ENCODE results near the gene SMOC1. TPM values are rescaled to one million over a fixed set of nuclear protein-coding genes. Genes with fewer than 3 reads are reported as not detected.
A peak's percentile ranks its signal among the peaks of the same experiment; 100 is the strongest.

Gene SMOC1
- total and polyA plus RNA-seq, 2 donors (not counting 1 experiment from before 2014, with no cell fraction given) = 0.06 TPM; not detected in 1

GRCh38 chr14:69945912-69946311 lies 66.7 kb downstream of the SMOC1 start:
- H3K9ac ChIP-seq (ENCODE audit: insufficient read depth, low read length) = no peak overlapping the region
- H3K4me1 ChIP-seq (ENCODE audit: control insufficient read depth, extremely low read depth, insufficient read depth, low read length) = no peaks in the 10 kb centered on the region
- H3K9me3 ChIP-seq (ENCODE audit: control insufficient read depth, insufficient read depth, low read depth, low read length) = no peaks in the 10 kb centered on the region
- no peak overlapping the region for H2AFZ ChIP-seq (ENCODE audit: low read length)
- H4K20me1 ChIP-seq (ENCODE audit: control insufficient read depth, extremely low read depth, insufficient read depth, low read length) = no peaks in the 10 kb centered on the region
- TF ChIP-seq EZH2 (IDR thresholded peaks at IDR 0.05; ENCODE audit: low read length, missing control alignments) = no peak
- TF ChIP-seq CTCF (conservative IDR thresholded peaks at IDR 0.05 in 1 of 2, IDR thresholded peaks at IDR 0.05 in 1 of 2; ENCODE audit: low read depth in 1 of 2, low read length in 2 of 2) = no peak
- H3K4me2 ChIP-seq (ENCODE audit: extremely low read depth, insufficient read depth, low read length) = no peak overlapping the region
- no peak overlapping the region for H3K4me3 ChIP-seq (replicated peaks in 1 of 4; ENCODE audit: control extremely low read depth in 1 of 4, insufficient read depth in 1 of 4, low read depth in 3 of 4, low read length in 4 of 4)
- no peaks in the 10 kb centered on the region for H3K27me3 ChIP-seq (ENCODE audit: control insufficient read depth, insufficient read depth, low read length)
- no peaks in the 10 kb centered on the region for H3K79me2 ChIP-seq (ENCODE audit: control insufficient read depth, insufficient read depth, low read length)
- no peaks in the 10 kb centered on the region for H3K36me3 ChIP-seq (ENCODE audit: control insufficient read depth, insufficient read depth, low read length)
- DNase-seq (ENCODE audit: low read depth in 2 of 2) = peak in 1 of 2 donors; percentile 23
- H3K27ac ChIP-seq (ENCODE audit: insufficient read depth, low read length) = no peak overlapping the region

DNA sequence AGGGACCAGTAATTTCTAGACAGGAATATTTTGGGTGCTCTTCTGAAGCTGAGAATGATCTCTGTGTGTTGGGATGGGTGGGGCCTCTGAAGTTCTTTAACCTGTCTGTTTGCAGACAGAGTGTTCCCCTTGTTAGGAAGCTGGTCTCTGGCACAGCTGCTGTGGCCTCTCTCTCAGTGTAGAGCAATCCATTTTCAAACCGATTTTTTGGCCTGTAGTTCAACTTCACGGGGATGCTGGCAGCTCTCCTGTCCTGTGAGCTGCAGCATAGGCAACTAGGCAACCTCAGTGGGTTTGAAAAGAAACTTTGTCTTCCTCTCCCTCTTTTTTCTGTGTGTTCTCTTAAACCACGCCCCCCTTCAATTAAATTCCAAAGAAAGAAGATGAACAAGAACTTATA lies 69.1 kb downstream of the SMOC1 start:
- H3K27ac ChIP-seq (ENCODE audit: insufficient read depth, low read length) = no peak overlapping the region
- no peaks in the 10 kb centered on the region for H4K20me1 ChIP-seq (ENCODE audit: control insufficient read depth, extremely low read depth, insufficient read depth, low read length)
- H3K36me3 ChIP-seq (ENCODE audit: control insufficient read depth, insufficient read depth, low read length) = no peaks in the 10 kb centered on the region
- H3K27me3 ChIP-seq (ENCODE audit: control insufficient read depth, insufficient read depth, low read length) = no peaks in the 10 kb centered on the region
- DNase-seq (ENCODE audit: low read depth in 2 of 2) = no peak
- H3K79me2 ChIP-seq (ENCODE audit: control insufficient read depth, insufficient read depth, low read length) = no peaks in the 10 kb centered on the region
- no peak overlapping the region for H2AFZ ChIP-seq (ENCODE audit: low read length)
- no peaks in the 10 kb centered on the region for H3K9me3 ChIP-seq (ENCODE audit: control insufficient read depth, insufficient read depth, low read depth, low read length)
- no peak overlapping the region for H3K9ac ChIP-seq (ENCODE audit: insufficient read depth, low read length)
- TF ChIP-seq EZH2 (IDR thresholded peaks at IDR 0.05; ENCODE audit: low read length, missing control alignments) (no peak), CTCF (conservative IDR thresholded peaks at IDR 0.05 in 1 of 2, IDR thresholded peaks at IDR 0.05 in 1 of 2; ENCODE audit: low read depth in 1 of 2, low read length in 2 of 2) (no peak)
- H3K4me1 ChIP-seq (ENCODE audit: control insufficient read depth, extremely low read depth, insufficient read depth, low read length) = no peaks in the 10 kb centered on the region
- no peak overlapping the region for H3K4me2 ChIP-seq (ENCODE audit: extremely low read depth, insufficient read depth, low read length)
- H3K4me3 ChIP-seq (replicated peaks in 1 of 4; ENCODE audit: control extremely low read depth in 1 of 4, insufficient read depth in 1 of 4, low read depth in 3 of 4, low read length in 4 of 4) = no peak overlapping the region

DNA sequence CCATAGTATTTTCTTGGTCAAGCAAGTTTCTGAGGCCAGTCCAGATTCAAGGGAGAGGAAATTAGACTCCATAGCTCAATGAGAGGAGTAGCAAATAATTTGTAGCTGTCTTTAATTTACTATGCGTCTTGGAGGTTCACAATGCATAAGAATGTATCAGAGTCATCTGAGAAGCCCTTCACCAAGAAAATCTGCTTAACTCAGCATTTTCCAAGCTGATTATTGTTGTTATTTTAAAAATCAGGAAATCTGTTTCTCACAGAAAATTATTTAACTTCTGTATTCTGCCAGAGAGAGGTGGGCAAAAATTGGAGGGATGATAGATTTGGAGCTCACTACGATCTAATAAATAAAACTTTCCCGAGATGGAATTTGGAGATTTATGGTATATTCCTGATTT lies 72.0 kb downstream of the SMOC1 start:
- TF ChIP-seq EZH2 (IDR thresholded peaks at IDR 0.05; ENCODE audit: low read length, missing control alignments) (no peak), CTCF (conservative IDR thresholded peaks at IDR 0.05 in 1 of 2, IDR thresholded peaks at IDR 0.05 in 1 of 2; ENCODE audit: low read depth in 1 of 2, low read length in 2 of 2) (no peak)
- Histone ChIP-seq H3K9me3 (ENCODE audit: control insufficient read depth, insufficient read depth, low read depth, low read length) (no peaks in the 10 kb centered on the region), H3K4me3 (replicated peaks in 1 of 4; ENCODE audit: control extremely low read depth in 1 of 4, insufficient read depth in 1 of 4, low read depth in 3 of 4, low read length in 4 of 4) (no peak overlapping the region), H3K9ac (ENCODE audit: insufficient read depth, low read length) (no peak overlapping the region), H4K20me1 (ENCODE audit: control insufficient read depth, extremely low read depth, insufficient read depth, low read length) (no peaks in the 10 kb centered on the region), H3K27ac (ENCODE audit: insufficient read depth, low read length) (no peak overlapping the region), H3K4me1 (ENCODE audit: control insufficient read depth, extremely low read depth, insufficient read depth, low read length) (no peaks in the 10 kb centered on the region), H3K4me2 (ENCODE audit: extremely low read depth, insufficient read depth, low read length) (no peak overlapping the region), H3K27me3 (ENCODE audit: control insufficient read depth, insufficient read depth, low read length) (no peaks in the 10 kb centered on the region), H3K79me2 (ENCODE audit: control insufficient read depth, insufficient read depth, low read length) (no peaks in the 10 kb centered on the region), H2AFZ (ENCODE audit: low read length) (no peak overlapping the region), H3K36me3 (ENCODE audit: control insufficient read depth, insufficient read depth, low read length) (no peaks in the 10 kb centered on the region)
- no peak for DNase-seq (ENCODE audit: low read depth in 2 of 2)

All from fibroblast of lung (primary cell).